Mesendoderm (in vitro differentiated cells): ENCODE measurements around the gene PRKD1.

Source experiments
- DNase-seq: peaks from one replicate; pipeline ENCODE4 v3.0.0; 2013
- H2AK5ac ChIP-seq: 2 replicates; pipeline ENCODE4 v1.6.1; 2013; ENCODE audit warnings: low read length, inconsistent platforms
- H2BK120ac ChIP-seq: 2 replicates; pipeline ENCODE4 v1.6.1; 2013; ENCODE audit warnings: low read depth, mild to moderate bottlenecking, low read length, moderate library complexity, mixed read lengths
- H2BK15ac ChIP-seq: replicated peaks from 2 replicates; pipeline ENCODE4 v1.6.1; 2013; ENCODE audit warnings: low read depth, mild to moderate bottlenecking, moderate library complexity
- H2BK5ac ChIP-seq: 2 replicates; pipeline ENCODE4 v1.6.1; 2013; ENCODE audit warnings: low read length, inconsistent platforms
- H3K18ac ChIP-seq: 2 replicates; pipeline ENCODE4 v1.6.1; 2013; ENCODE audit warnings: mild to moderate bottlenecking, low read length, mixed read lengths
- H3K23ac ChIP-seq: one replicate; pipeline ENCODE4 v1.6.1; 2013; ENCODE audit warnings: low read length
- H3K27ac ChIP-seq: 2 replicates; pipeline ENCODE4 v1.5.1; 2013; ENCODE audit warnings: low read depth, mild to moderate bottlenecking, inconsistent platforms, low read length, moderate library complexity
- H3K27me3 ChIP-seq: 2 replicates; pipeline ENCODE4 v1.6.1; 2013; ENCODE audit warnings: low read length, control low read depth, mild to moderate bottlenecking, inconsistent platforms; ENCODE audit not compliant: insufficient read depth, poor library complexity
- H3K36me3 ChIP-seq: 2 replicates; pipeline ENCODE4 v1.6.1; 2013; ENCODE audit warnings: low read length, inconsistent platforms; ENCODE audit not compliant: control insufficient read depth, insufficient read depth
- H3K4ac ChIP-seq: one replicate; pipeline ENCODE4 v1.6.1; 2013; ENCODE audit warnings: low read depth, mild to moderate bottlenecking, low read length, moderate library complexity
- H3K4me1 ChIP-seq: 2 replicates; pipeline ENCODE4 v1.6.1; 2013; ENCODE audit warnings: low read depth, low read length, inconsistent platforms; ENCODE audit not compliant: control insufficient read depth
- H3K4me2 ChIP-seq: 2 replicates; pipeline ENCODE4 v1.6.1; 2013; ENCODE audit warnings: low read length
- H3K4me3 ChIP-seq: 2 replicates; pipeline ENCODE4 v1.5.1; 2013; ENCODE audit warnings: mild to moderate bottlenecking, low read length
- H3K56ac ChIP-seq: one replicate; pipeline ENCODE4 v1.6.1; 2013; ENCODE audit warnings: low read length
- H3K79me1 ChIP-seq: 2 replicates; pipeline ENCODE4 v1.6.1; 2013; ENCODE audit warnings: low read length, inconsistent platforms
- H3K79me2 ChIP-seq: 2 replicates; pipeline ENCODE4 v1.6.1; 2013; ENCODE audit warnings: mild to moderate bottlenecking, low read length; ENCODE audit not compliant: control insufficient read depth, insufficient read depth
- H3K9ac ChIP-seq: 2 replicates; pipeline ENCODE4 v1.6.1; 2013; ENCODE audit warnings: low read length, inconsistent platforms
- H4K5ac ChIP-seq: one replicate; pipeline ENCODE4 v1.6.1; 2013; ENCODE audit warnings: low read length
- H4K8ac ChIP-seq: one replicate; pipeline ENCODE4 v1.6.1; 2013; ENCODE audit warnings: low read depth, mild to moderate bottlenecking, control low read depth, low read length, moderate library complexity
- WGBS: extraction: QIAGEN DNeasy Blood & Tissue Kit; methylation state at CpG from one replicate; pipeline ENCODE4 v1.1.7; 2013; ENCODE audit warnings: low lambda C conversion rate, missing lambda C conversion rate; ENCODE audit not compliant: insufficient coverage; ENCODE audit errors: extremely low coverage; 5-methylcytosine and 5-hydroxymethylcytosine counted together

The PRKD1 gene

DNA sequence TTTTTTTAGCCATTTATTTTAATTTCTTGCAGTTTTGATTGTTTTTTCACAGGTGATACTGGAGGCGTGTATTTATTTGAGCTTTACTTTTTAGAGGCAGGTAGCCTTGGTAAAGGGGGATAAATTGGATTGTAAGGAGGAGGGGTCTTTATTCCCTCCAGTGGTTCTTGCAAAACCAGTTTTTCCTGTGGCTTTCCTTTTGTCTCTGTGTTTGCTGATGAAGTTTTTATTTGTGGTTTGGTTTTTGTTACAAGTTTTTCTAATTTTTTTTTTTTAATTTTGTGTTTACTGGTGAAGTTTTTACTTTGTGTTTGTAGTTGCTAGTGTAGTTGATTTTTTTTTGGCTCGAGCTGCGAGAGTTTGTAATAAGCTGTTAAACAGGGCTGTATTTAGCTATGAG, 278.5 kb downstream of the PRKD1 start:
- Histone ChIP-seq H3K4ac (no peak overlapping the region), H3K79me2 (no peaks in the 10 kb centered on the region), H3K36me3 (no peaks in the 10 kb centered on the region), H4K8ac (no peak overlapping the region), H3K23ac (no peak overlapping the region), H3K18ac (no peak overlapping the region), H3K9ac (no peak overlapping the region), H3K79me1 (no peaks in the 10 kb centered on the region), H2AK5ac (no peak overlapping the region), H2BK5ac (no peak overlapping the region), H3K27ac (no peak overlapping the region), H3K56ac (no peak overlapping the region), H3K27me3 (no peaks in the 10 kb centered on the region), H3K4me2 (no peak overlapping the region), H3K4me1 (no peaks in the 10 kb centered on the region), H4K5ac (no peak overlapping the region), H2BK15ac (no peak overlapping the region), H2BK120ac (no peak overlapping the region), H3K4me3 (no peak overlapping the region)
- DNase-seq: no peak
- no CpG with 5 or more reads among the region's 3 CpGs for WGBS

DNA sequence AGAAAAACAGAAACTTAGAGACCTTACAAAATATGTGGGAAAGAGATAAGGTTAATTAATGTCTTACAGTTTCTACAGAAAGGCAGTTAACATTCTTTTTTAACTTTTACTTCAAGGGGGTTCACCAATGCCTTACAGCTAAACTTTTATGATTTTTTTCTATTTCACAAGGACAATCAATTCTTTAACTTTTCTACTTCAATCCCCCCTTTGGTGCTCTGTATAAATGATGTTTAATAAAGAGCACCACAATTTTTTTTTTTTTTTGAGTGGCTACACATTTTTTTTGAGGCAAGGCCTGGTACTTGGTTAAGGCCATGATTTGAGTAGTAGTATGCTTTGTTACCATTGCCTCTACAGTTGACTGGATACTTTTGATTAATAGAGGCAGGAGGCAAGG, 279.6 kb downstream of the PRKD1 start:
- Histone ChIP-seq H2AK5ac (no peak overlapping the region), H3K4ac (no peak overlapping the region), H3K27me3 (no peaks in the 10 kb centered on the region), H4K8ac (no peak overlapping the region), H3K23ac (no peak overlapping the region), H4K5ac (no peak overlapping the region), H3K27ac (no peak overlapping the region), H2BK120ac (no peak overlapping the region), H3K4me3 (no peak overlapping the region), H3K9ac (no peak overlapping the region), H3K79me1 (no peaks in the 10 kb centered on the region), H3K18ac (no peak overlapping the region), H2BK15ac (no peak overlapping the region), H2BK5ac (no peak overlapping the region), H3K79me2 (no peaks in the 10 kb centered on the region), H3K36me3 (no peaks in the 10 kb centered on the region), H3K4me1 (no peaks in the 10 kb centered on the region), H3K4me2 (no peak overlapping the region), H3K56ac (no peak overlapping the region)
- DNase-seq: peak; percentile 11

DNA sequence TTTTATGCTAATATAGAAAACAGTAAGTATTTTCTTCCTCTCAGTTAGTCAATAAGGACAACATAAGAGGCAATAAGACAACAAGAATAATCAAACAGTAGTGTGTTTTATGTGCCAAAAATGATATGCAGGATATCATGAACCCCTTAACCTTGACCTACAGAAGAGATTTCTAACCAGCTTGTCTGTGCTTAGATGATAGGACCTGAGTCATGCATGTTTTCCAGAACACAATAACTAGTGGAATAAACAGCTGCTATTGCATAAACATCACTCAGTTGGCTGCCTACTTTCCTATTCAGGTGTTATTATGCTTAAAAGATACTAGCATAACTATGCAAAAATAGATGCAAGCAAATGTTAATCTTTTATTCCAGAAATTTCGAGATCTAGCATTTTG, 282.5 kb downstream of the PRKD1 start:
- H3K23ac ChIP-seq: no peak overlapping the region
- no peak overlapping the region for H3K18ac ChIP-seq
- no peak overlapping the region for H3K9ac ChIP-seq
- no peak overlapping the region for H2BK15ac ChIP-seq
- H4K8ac ChIP-seq: no peak overlapping the region
- no peaks in the 10 kb centered on the region for H3K4me1 ChIP-seq
- H3K79me1 ChIP-seq: no peaks in the 10 kb centered on the region
- H3K36me3 ChIP-seq: no peaks in the 10 kb centered on the region
- H3K27me3 ChIP-seq: no peaks in the 10 kb centered on the region
- H3K27ac ChIP-seq: no peak overlapping the region
- H3K4me3 ChIP-seq: no peak overlapping the region
- no peak for DNase-seq
- H3K4ac ChIP-seq: no peak overlapping the region
- no peak overlapping the region for H2BK120ac ChIP-seq
- no peaks in the 10 kb centered on the region for H3K79me2 ChIP-seq
- H3K56ac ChIP-seq: no peak overlapping the region
- H2AK5ac ChIP-seq: no peak overlapping the region
- no peak overlapping the region for H3K4me2 ChIP-seq
- WGBS: no CpG with 5 or more reads among the region's 1 CpG
- H2BK5ac ChIP-seq: no peak overlapping the region
- no peak overlapping the region for H4K5ac ChIP-seq

DNA sequence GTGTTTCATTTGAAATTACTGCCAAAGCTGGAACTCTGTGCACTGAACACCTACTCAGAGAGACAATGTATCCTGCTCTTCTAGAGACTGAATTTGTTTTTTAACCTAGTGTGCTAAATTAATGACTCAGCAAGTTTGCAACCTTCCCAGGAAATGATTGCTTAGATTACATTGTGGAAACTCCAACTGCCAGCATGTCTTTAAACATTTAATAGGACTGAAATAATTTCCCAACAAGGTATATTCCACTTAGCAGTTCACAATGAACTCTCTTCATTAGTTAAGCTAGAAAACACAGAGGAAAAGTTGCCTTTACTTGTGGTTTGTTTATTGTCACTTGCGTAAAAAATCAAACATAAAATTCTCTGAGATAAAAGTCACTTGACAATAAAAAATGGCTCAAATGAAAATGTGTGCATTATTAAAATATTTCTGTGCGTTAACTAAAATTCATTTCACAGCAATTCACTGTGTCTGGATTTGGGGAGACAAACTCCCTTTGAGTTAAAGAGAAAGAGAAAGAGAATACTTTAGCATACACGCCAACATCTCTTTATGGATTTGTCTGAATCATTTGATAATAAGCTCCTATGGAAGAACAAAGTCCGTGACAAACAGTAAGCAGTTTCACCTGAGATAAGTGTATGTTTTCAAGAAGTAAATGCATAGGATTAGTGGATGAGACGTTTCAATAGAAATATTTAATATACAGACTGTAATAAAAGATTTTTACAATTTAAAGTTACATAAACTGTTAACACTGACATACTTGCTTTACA, 284.0 kb downstream of the PRKD1 start:
- no peak overlapping the region for H3K4me2 ChIP-seq
- H4K8ac ChIP-seq: no peak overlapping the region
- H3K23ac ChIP-seq: no peak overlapping the region
- no peak overlapping the region for H2BK5ac ChIP-seq
- H3K4ac ChIP-seq: no peak overlapping the region
- H2BK15ac ChIP-seq: no peak overlapping the region
- H3K79me2 ChIP-seq: no peaks in the 10 kb centered on the region
- no peaks in the 10 kb centered on the region for H3K4me1 ChIP-seq
- H3K56ac ChIP-seq: no peak overlapping the region
- no peak overlapping the region for H3K18ac ChIP-seq
- H4K5ac ChIP-seq: no peak overlapping the region
- H2BK120ac ChIP-seq: no peak overlapping the region
- H3K36me3 ChIP-seq: no peaks in the 10 kb centered on the region
- no peaks in the 10 kb centered on the region for H3K79me1 ChIP-seq
- no peak overlapping the region for H2AK5ac ChIP-seq
- H3K27me3 ChIP-seq: no peaks in the 10 kb centered on the region
- no peak overlapping the region for H3K27ac ChIP-seq
- DNase-seq: peak; percentile 14
- H3K9ac ChIP-seq: no peak overlapping the region
- H3K4me3 ChIP-seq: no peak overlapping the region
- WGBS: no CpG with 5 or more reads among the region's 5 CpGs

DNA sequence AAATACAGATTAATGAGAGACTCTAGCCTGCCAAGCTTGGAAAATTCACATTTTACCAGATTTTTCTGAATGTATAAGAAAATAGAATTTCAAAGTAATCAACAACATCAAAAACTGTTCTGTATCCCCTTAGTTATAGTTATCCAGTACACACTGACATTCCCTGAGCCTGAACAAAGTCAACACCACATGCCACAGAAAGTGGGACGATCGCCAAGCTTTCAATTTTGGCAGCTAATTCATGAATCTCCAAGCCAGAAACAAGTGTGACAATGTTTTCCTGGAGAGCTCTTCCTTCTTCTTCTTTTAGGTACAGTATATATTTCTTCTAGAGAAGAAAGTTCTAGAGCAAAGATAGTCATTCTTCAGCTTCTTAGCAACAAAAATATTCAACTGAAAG, 290.2 kb downstream of the PRKD1 start:
- WGBS: no CpG with 5 or more reads among the region's 2 CpGs
- H4K8ac ChIP-seq: no peak overlapping the region
- no peak overlapping the region for H3K4me3 ChIP-seq
- H3K9ac ChIP-seq: no peak overlapping the region
- no peak overlapping the region for H2BK120ac ChIP-seq
- no peak overlapping the region for H3K18ac ChIP-seq
- no peak overlapping the region for H3K27ac ChIP-seq
- no peaks in the 10 kb centered on the region for H3K79me2 ChIP-seq
- no peaks in the 10 kb centered on the region for H3K79me1 ChIP-seq
- no peak overlapping the region for H2BK15ac ChIP-seq
- H3K4me2 ChIP-seq: no peak overlapping the region
- H3K4me1 ChIP-seq: no peaks in the 10 kb centered on the region
- H2BK5ac ChIP-seq: no peak overlapping the region
- H3K36me3 ChIP-seq: no peaks in the 10 kb centered on the region
- H3K4ac ChIP-seq: no peak overlapping the region
- no peak overlapping the region for H4K5ac ChIP-seq
- H3K56ac ChIP-seq: no peak overlapping the region
- no peak overlapping the region for H3K23ac ChIP-seq
- no peak for DNase-seq
- H3K27me3 ChIP-seq: no peaks in the 10 kb centered on the region
- H2AK5ac ChIP-seq: no peak overlapping the region

DNA sequence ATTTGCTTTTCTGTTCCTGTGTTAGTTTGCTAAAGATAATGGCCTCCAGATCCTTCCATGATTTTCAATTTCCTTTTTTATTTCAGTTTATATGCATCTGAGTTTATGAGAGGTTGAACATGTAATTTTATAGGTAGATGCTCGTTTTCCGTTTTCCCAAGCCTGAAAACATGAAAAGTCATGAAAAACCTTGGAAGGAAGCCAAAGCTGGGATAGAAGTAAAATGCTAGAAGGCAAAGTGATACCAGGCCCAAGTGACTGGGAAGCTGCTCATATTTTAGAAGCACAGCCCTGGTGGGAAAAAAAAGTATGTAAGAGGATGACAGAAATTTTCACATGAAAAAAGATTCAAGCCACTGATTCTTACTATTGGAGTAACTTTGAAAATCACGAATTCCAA, 290.8 kb downstream of the PRKD1 start:
- no peak overlapping the region for H4K5ac ChIP-seq
- no peaks in the 10 kb centered on the region for H3K79me2 ChIP-seq
- H3K4me1 ChIP-seq: no peaks in the 10 kb centered on the region
- no peak overlapping the region for H2BK15ac ChIP-seq
- H3K4me2 ChIP-seq: no peak overlapping the region
- no peak overlapping the region for H3K27ac ChIP-seq
- no peak for DNase-seq
- no peak overlapping the region for H3K4ac ChIP-seq
- no peaks in the 10 kb centered on the region for H3K79me1 ChIP-seq
- no peak overlapping the region for H3K56ac ChIP-seq
- no peak overlapping the region for H3K9ac ChIP-seq
- no peak overlapping the region for H3K23ac ChIP-seq
- no peaks in the 10 kb centered on the region for H3K27me3 ChIP-seq
- no peak overlapping the region for H2BK5ac ChIP-seq
- no peak overlapping the region for H3K4me3 ChIP-seq
- H2AK5ac ChIP-seq: no peak overlapping the region
- H3K36me3 ChIP-seq: no peaks in the 10 kb centered on the region
- no CpG with 5 or more reads among the region's 3 CpGs for WGBS
- H2BK120ac ChIP-seq: no peak overlapping the region
- no peak overlapping the region for H4K8ac ChIP-seq
- H3K18ac ChIP-seq: no peak overlapping the region
